Subcutaneous adipose tissue (tissue), 4 donors: ENCODE results near the gene SPTBN1. TPM values are rescaled to one million over a fixed set of nuclear protein-coding genes. Genes with fewer than 3 reads are reported as not detected.

ENCODE experiments used
- CTCF ChIP-seq: fragments of 450-650 bp; IDR thresholded peaks from one replicate; pipeline ENCODE4 v1.5.1; 2016; ENCODE audit warnings: low read depth, mild to moderate bottlenecking, control low read depth, antibody characterized with exemption, moderate library complexity
- total RNA-seq, 4 donors: library from RNA; depleted of rRNA; stranded (reverse); fragments of >200 nt; gene quantifications; one replicate each; pipeline ENCODE4 v1.1.0, GENCODE V29; 2016

SPTBN1 gene
- total RNA-seq, 4 donors from 2014 or later = 655 to 1,523 (median 889) TPM

GRCh38 chr2:54534221-54534620, 78.1 kb downstream of the SPTBN1 start:
- TF ChIP-seq CTCF = no peak

DNA sequence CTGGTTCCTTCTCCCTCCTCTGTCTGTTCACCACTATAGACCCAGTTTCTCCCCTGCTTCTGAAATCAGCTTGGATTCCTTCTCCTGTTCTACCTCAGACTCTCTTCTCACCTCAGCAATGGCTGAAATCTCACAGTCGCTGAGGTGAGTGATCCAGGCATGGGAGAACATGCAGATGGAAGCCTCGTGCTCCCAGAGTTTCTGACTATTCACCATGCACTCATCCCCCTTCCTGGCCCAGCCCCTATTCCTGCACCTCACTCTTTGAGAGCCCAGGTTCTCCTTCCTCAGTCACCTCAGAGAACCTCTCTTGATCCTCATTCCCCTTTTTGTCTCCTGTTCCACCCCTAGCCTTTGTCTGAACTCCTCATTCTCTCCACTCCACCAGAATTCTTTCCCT, 78.5 kb downstream of the SPTBN1 start:
- no peak for TF ChIP-seq CTCF

DNA sequence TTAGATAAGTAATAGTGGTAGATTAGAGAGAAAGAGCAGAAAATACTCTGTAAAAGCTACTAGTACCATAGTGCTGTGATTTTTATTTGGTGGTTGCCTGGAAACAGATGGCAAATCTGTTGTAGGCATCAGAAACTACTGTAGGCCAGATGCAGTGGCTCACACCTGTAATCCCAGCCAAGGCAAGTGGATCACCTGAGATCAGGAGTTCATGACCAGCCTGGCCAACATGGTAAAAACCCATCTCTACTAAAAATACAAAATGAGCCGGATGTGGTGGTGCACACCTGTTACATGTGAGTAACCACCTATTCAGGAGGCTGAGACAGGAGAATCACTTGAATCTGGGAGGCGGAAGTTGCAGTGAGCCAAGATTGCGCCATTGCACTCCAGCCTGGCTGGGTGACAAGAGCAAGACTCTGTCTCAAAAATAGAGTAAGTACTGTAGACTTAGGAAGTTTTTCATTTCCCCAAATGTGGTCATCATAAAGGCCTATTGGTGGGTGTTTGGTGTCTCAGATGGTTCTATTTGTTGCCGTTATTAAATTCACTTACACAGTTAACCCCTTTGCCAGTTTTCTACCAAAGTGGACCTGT, 79.6 kb downstream of the SPTBN1 start:
- no peak for TF ChIP-seq CTCF

- no peak for TF ChIP-seq CTCF
These were observed 80.6 kb downstream of the SPTBN1 start for GRCh38 chr2:54536720-54537119.

DNA sequence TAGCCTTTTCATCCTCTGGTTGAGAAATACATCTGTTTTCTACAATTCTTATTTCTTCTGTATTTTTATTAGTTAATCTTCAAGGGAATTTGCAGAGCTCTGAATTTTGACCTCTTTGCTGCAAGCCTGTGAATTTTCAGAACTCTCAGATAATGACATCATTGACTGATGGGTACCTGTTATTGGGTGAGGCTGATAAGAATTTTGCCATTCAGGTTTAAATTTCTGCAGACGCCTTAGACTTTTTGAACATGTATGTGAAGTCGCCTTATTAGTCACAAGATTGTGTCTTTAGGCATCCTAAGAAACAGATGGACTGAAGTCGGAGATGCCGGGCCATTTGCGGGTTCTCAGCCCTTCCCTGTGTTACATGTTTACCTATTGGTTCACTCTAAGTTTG, 82.4 kb downstream of the SPTBN1 start:
- no peak for TF ChIP-seq CTCF

GRCh38 chr2:54539683-54540082, 83.6 kb downstream of the SPTBN1 start:
- no peak for TF ChIP-seq CTCF

GRCh38 chr2:54540194-54540593, 84.1 kb downstream of the SPTBN1 start:
- no peak for TF ChIP-seq CTCF

GRCh38 chr2:54541995-54542394, 85.9 kb downstream of the SPTBN1 start:
- no peak for TF ChIP-seq CTCF
